T-cell (primary cell): ENCODE data around the gene MED16. TPM values are rescaled to one million over a fixed set of nuclear protein-coding genes. Genes with fewer than 3 reads are reported as not detected.

ENCODE experiments used
- ATAC-seq, 4 experiments: fragments of 200-7000 bp in 3 of 4; fragments of 150-1000 bp in 1 of 4; cut with Tn5 transposase; replicated peaks in 1 of 4; 1 replicate in 3 of 4; 2 replicates in 1 of 4; pipeline ENCODE4 v1.10.0; 2021; ENCODE audit warnings: moderate library complexity in 3 of 4, mild to moderate bottlenecking in 2 of 4, moderate number of reproducible peaks in 1 of 4
- CTCF ChIA-PET, 2 donors: fragments of 300-600 bp; sonication (Branson Sonifier 250); formaldehyde crosslinking; loops; one replicate each; lab custom pipeline; 2022; ENCODE audit warnings: antibody characterized with exemption in 2 of 2; lab: Charles Lee
- POLR2A ChIA-PET, 2 donors: fragments of 300-600 bp; sonication (Branson Sonifier 250); formaldehyde crosslinking; loops; one replicate each; lab custom pipeline; 2022; ENCODE audit warnings: antibody characterized with exemption in 2 of 2; lab: Charles Lee
- DNase-seq, 35 experiments: peaks; one replicate each; pipeline versions ENCODE4 v3.0.0 to v3.0.0-alpha.2; 2013 to 2023
- H3K27ac ChIP-seq: one replicate; pipeline ENCODE4 v1.5.1; 2013; ENCODE audit warnings: low read length
- H3K27me3 ChIP-seq, 2 experiments: replicated peaks in 1 of 2; 1 replicate in 1 of 2; 2 replicates in 1 of 2; pipeline versions ENCODE4 v1.6.1 to v1.7.0; 2013; ENCODE audit warnings: low read length in 1 of 2, mixed read lengths in 1 of 2; ENCODE audit not compliant: control insufficient read depth in 2 of 2, insufficient read depth in 2 of 2; ENCODE audit errors: extremely low read depth in 1 of 2
- H3K36me3 ChIP-seq, 2 donors: 1 replicate in 1 of 2; 2 replicates in 1 of 2; pipeline versions ENCODE4 v1.6.1 to v1.7.0; 2013; ENCODE audit warnings: low read length in 1 of 2; ENCODE audit not compliant: control insufficient read depth in 2 of 2, insufficient read depth in 1 of 2; ENCODE audit errors: extremely low read depth in 1 of 2
- H3K4me1 ChIP-seq, 2 experiments: 1 replicate in 1 of 2; 2 replicates in 1 of 2; pipeline versions ENCODE4 v1.6.1 to v1.7.0; 2013; ENCODE audit warnings: low read length in 2 of 2, mixed read lengths in 1 of 2; ENCODE audit not compliant: insufficient read depth in 2 of 2, control insufficient read depth in 1 of 2; ENCODE audit errors: extremely low read depth in 1 of 2
- H3K4me3 ChIP-seq, 2 donors: 1 replicate in 1 of 2; 2 replicates in 1 of 2; pipeline versions ENCODE4 v1.5.1 to v1.7.0; 2013; ENCODE audit warnings: mild to moderate bottlenecking in 2 of 2, low read length in 1 of 2, moderate library complexity in 1 of 2; ENCODE audit not compliant: control insufficient read depth in 1 of 2; ENCODE audit errors: extremely low read depth in 1 of 2
- H3K9me3 ChIP-seq: 2 replicates; pipeline ENCODE4 v1.7.0; 2013
- H3K27ac Mint-ChIP-seq, 2 donors: one replicate each; pipeline ENCODE4 v1.8.0; 2020 to 2021; ENCODE audit warnings: mild to moderate bottlenecking in 2 of 2, mixed read lengths in 2 of 2
- H3K27me3 Mint-ChIP-seq, 2 donors: one replicate each; pipeline ENCODE4 v1.8.0; 2021 to 2022; ENCODE audit warnings: mixed read lengths in 2 of 2
- H3K36me3 Mint-ChIP-seq: one replicate; pipeline ENCODE4 v1.8.0; 2021; ENCODE audit warnings: mixed read lengths
- H3K4me1 Mint-ChIP-seq, 3 donors: one replicate each; pipeline ENCODE4 v1.8.0; 2020 to 2022; ENCODE audit warnings: mixed read lengths in 3 of 3, mild to moderate bottlenecking in 1 of 3
- H3K4me3 Mint-ChIP-seq, 3 donors: one replicate each; pipeline ENCODE4 v1.8.0; 2020 to 2022; ENCODE audit warnings: mild to moderate bottlenecking in 3 of 3, mixed read lengths in 3 of 3, moderate library complexity in 3 of 3
- H3K9me3 Mint-ChIP-seq, 3 donors: one replicate each; pipeline ENCODE4 v1.8.0; 2020 to 2022; ENCODE audit warnings: mixed read lengths in 3 of 3
- WGBS: methylation state at CpG from one replicate; pipeline ENCODE4 v1.1.5; 2013; ENCODE audit warnings: missing lambda C conversion rate; ENCODE audit not compliant: insufficient coverage; 5-methylcytosine and 5-hydroxymethylcytosine counted together
- total RNA-seq, 35 experiments: library from RNA in 6 of 35; stranded (reverse) in 6 of 35; fragments of 120-200 nt in 1 of 35; gene quantifications; one replicate each; pipeline versions ENCODE4 v1.2.1 to v1.2.4 and lab custom pipeline; 2013 to 2026

The MED16 gene
- total RNA-seq, 5 donors from 2014 or later (not counting 1 experiment from before 2014, with no cell fraction given): 55.0 to 105 (median 92.4) TPM

GRCh38 chr19:867855-868457 is 25.0 kb downstream of the MED16 start:
- DNase-seq: no peak
- Mint-ChIP-seq H3K4me3 (no peak overlapping the region), H3K36me3 (peaks cover 11% of the 10 kb centered on the region), H3K9me3 (no peaks in the 10 kb centered on the region), H3K27ac (no peak overlapping the region), H3K27me3 (no peaks in the 10 kb centered on the region), H3K4me1 (peaks cover 23 to 28% (median 26%) of the 10 kb centered on the region in 3 donors)
- no peak overlapping the region for H3K4me3 ChIP-seq
- no peak overlapping the region for H3K27ac ChIP-seq
- peaks cover 0 to 6% of the 10 kb centered on the region in 2 experiments for H3K27me3 ChIP-seq
- H3K9me3 ChIP-seq: no peaks in the 10 kb centered on the region
- ATAC-seq: no peak
- ChIA-PET POLR2A (no interaction called here), CTCF (no interaction called here)
- WGBS: 97% methylated on average over 36 of the region's 39 CpGs
- peaks cover 6 to 34% of the 10 kb centered on the region in 2 experiments for H3K4me1 ChIP-seq
- peaks cover 0 to 23% of the 10 kb centered on the region in 2 donors for H3K36me3 ChIP-seq

DNA sequence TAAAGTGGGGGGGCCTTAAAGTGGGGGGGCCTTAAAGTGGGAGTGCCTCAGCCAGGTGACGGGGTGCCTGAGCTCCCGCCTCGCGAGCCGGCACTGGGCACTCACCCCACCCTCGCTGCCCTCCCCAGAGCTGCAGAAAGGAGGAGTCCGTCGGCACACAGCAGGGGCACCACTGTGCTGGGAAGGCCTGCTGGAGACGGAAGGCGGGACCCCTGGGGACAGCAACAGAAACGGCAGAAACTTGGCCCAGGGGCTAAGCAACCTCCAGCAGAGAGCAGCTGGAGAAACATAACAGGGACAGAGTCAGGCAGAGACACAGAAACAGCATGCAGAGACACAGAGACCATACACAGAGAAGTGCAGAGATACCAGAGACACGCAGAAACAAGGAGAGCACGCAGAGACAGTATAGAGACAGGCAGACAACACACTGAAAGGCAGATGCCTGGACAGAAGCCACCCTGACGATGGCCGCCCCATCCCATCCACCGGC is 25.6 kb downstream of the MED16 start:
- Mint-ChIP-seq H3K4me3 (no peak overlapping the region), H3K4me1 (peaks cover 25 to 30% (median 27%) of the 10 kb centered on the region in 3 donors)
- CTCF ChIA-PET: no interaction called here

GRCh38 chr19:866769-867300 is 26.2 kb downstream of the MED16 start:
- no peaks in the 10 kb centered on the region for H3K27me3 Mint-ChIP-seq
- ChIA-PET POLR2A (no interaction called here), CTCF (no interaction called here)
- H3K4me1 Mint-ChIP-seq: peaks cover 22 to 24% (median 23%) of the 10 kb centered on the region in 3 donors
- no peak overlapping the region for H3K27ac Mint-ChIP-seq
- peaks cover 11% of the 10 kb centered on the region for H3K36me3 Mint-ChIP-seq
- H3K9me3 Mint-ChIP-seq: no peaks in the 10 kb centered on the region
- H3K4me3 Mint-ChIP-seq: no peak overlapping the region
- WGBS: 96% methylated on average over 21 of the region's 38 CpGs
- peaks cover 0 to 12% of the 10 kb centered on the region in 2 experiments for H3K27me3 ChIP-seq
- H3K36me3 ChIP-seq: peaks cover 0 to 23% of the 10 kb centered on the region in 2 donors
- no peak for DNase-seq
- H3K4me1 ChIP-seq: peaks cover 5 to 36% of the 10 kb centered on the region in 2 experiments
- H3K4me3 ChIP-seq: no peak overlapping the region
- H3K9me3 ChIP-seq: no peaks in the 10 kb centered on the region
- no peak overlapping the region for H3K27ac ChIP-seq
- ATAC-seq: no peak

More for the DNA sequence above, 25.6 kb downstream of the MED16 start:
- H3K4me1 ChIP-seq: peaks cover 6 to 37% of the 10 kb centered on the region in 2 experiments
- DNase-seq: no peak
- POLR2A ChIA-PET: no interaction called here
- H3K36me3 ChIP-seq: peaks cover 0 to 23% of the 10 kb centered on the region in 2 donors
- Mint-ChIP-seq H3K27ac (peak overlapping the region; percentile 34 to 36), H3K36me3 (peaks cover 11% of the 10 kb centered on the region), H3K27me3 (no peaks in the 10 kb centered on the region), H3K9me3 (no peaks in the 10 kb centered on the region)
- no peak for ATAC-seq
- no peaks in the 10 kb centered on the region for H3K9me3 ChIP-seq
- 93% methylated on average over 12 of the region's 16 CpGs for WGBS
- peaks cover 0 to 12% of the 10 kb centered on the region in 2 experiments for H3K27me3 ChIP-seq
- no peak overlapping the region for H3K4me3 ChIP-seq
- H3K27ac ChIP-seq: no peak overlapping the region

DNA sequence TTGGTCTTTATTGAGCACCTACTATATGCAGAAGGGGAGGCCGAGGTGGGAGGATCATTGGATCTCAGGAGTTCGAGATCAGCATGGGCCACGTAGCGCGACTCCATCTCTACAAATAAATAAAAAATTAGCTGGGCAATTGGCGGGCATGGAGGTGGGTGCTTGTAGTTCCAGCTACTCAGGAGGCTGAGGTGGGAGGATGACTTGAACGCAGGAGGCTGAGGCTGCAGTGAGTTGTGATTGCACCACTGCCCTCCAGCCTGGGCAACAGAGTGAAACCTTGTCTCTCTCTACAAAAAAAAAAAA is 29.7 kb downstream of the MED16 start:
- ChIA-PET CTCF (interaction anchor here (0.6 to 2.4 kb wide), 9 partner anchors 9 to 120 kb away, joined by 3 to 14 read pairs (median 6); partner anchors contain the start of genes MED16 (in 1 of the 2), RNU6-9 (in 1 of the 2) and WDR18 (in 1 of the 2)), POLR2A (no interaction called here)
- peak overlapping the region; percentile 76 to 86 for H3K27ac Mint-ChIP-seq
- DNase-seq (no peak), ATAC-seq (no peak)
- no peaks in the 10 kb centered on the region for H3K9me3 Mint-ChIP-seq
- peak overlapping the region in 1 of 2 donors; percentile 29 for H3K4me3 ChIP-seq
- no peak overlapping the region for H3K27ac ChIP-seq
- WGBS: no CpG with 5 or more reads among the region's 7 CpGs
- no peaks in the 10 kb centered on the region for H3K9me3 ChIP-seq
- H3K36me3 ChIP-seq: peaks cover 0 to 7% of the 10 kb centered on the region in 2 donors
- H3K27me3 ChIP-seq: peaks cover 0 to 40% of the 10 kb centered on the region in 2 experiments
- H3K4me3 Mint-ChIP-seq: peak overlapping the region; percentile 70 to 75 (median 72)
- peaks cover 19 to 23% (median 22%) of the 10 kb centered on the region in 3 donors for H3K4me1 Mint-ChIP-seq
- peaks cover 0 to 5% of the 10 kb centered on the region in 2 donors for H3K27me3 Mint-ChIP-seq
- peaks cover 7 to 37% of the 10 kb centered on the region in 2 experiments for H3K4me1 ChIP-seq
- H3K36me3 Mint-ChIP-seq: peaks cover 4% of the 10 kb centered on the region

DNA sequence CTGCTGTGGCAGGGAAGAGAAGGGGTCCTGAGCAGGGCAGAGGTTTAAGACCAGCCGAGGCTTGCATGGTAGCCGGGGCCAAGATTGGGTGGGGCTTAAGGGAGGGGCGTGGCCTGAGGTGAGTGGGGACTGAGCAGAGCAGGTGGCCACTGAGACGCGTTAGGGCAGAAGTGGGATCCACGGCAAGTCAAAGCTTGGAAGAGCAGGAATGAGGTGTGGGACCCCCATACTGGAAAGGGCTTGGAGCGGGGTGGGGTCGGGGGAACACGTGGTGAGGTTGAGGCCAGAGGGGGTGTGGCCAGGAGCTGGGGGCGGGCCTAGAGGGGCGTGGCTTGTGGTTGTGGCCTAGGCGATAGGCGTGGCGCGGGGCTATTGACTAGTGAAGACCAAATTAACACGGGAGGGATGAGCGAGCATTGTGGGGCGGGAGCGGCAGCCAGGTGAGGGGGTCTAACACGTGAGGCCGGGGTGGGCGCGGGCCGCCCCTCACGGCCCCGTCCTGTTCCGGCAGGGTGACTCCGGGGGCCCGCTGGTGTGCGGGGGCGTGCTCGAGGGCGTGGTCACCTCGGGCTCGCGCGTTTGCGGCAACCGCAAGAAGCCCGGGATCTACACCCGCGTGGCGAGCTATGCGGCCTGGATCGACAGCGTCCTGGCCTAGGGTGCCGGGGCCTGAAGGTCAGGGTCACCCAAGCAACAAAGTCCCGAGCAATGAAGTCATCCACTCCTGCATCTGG is 30.2 kb downstream of the MED16 start:
- 12% methylated on average over 45 of the region's 48 CpGs for WGBS
- ATAC-seq: peak; percentile 50 to 63 (median 60)
- H3K4me1 ChIP-seq: peaks cover 7 to 37% of the 10 kb centered on the region in 2 experiments
- H3K36me3 Mint-ChIP-seq: peaks cover 4% of the 10 kb centered on the region
- H3K27me3 ChIP-seq: peaks cover 0 to 43% of the 10 kb centered on the region in 2 experiments
- peaks cover 0 to 3% of the 10 kb centered on the region in 2 donors for H3K36me3 ChIP-seq
- H3K9me3 Mint-ChIP-seq: no peaks in the 10 kb centered on the region
- H3K27ac Mint-ChIP-seq: peak overlapping the region in 1 of 2 donors; percentile 66
- DNase-seq: peak; percentile 60 to 85 (median 78)
- H3K4me3 Mint-ChIP-seq: peak overlapping the region; percentile 70 to 75 (median 72)
- no peak overlapping the region for H3K27ac ChIP-seq
- H3K9me3 ChIP-seq: no peaks in the 10 kb centered on the region
- POLR2A ChIA-PET: no interaction called here
- peaks cover 0 to 6% of the 10 kb centered on the region in 2 donors for H3K27me3 Mint-ChIP-seq
- H3K4me3 ChIP-seq: peak overlapping the region; percentile 5 to 29
- H3K4me1 Mint-ChIP-seq: peaks cover 19 to 23% (median 22%) of the 10 kb centered on the region in 3 donors
- CTCF ChIA-PET: interaction anchor here in 1 of 2 donors (0.7 to 2.4 kb wide), 6 partner anchors 13 to 121 kb away, joined by 3 to 14 read pairs (median 5); partner anchors contain the start of genes MED16, RNU6-9 and WDR18
